Mesendoderm (in vitro differentiated cells): ENCODE results near the gene RNF115.
"Not testable (repeated sequence)": the region's sequence is repeated elsewhere in the genome, so short reads cannot be mapped to it uniquely, and the experiment has no call there.

Source experiments
- DNase-seq: peaks from one replicate; pipeline ENCODE4 v3.0.0; 2013
- H2AK5ac ChIP-seq: 2 replicates; pipeline ENCODE4 v1.6.1; 2013; ENCODE audit warnings: low read length, inconsistent platforms
- H2BK120ac ChIP-seq: 2 replicates; pipeline ENCODE4 v1.6.1; 2013; ENCODE audit warnings: low read depth, mild to moderate bottlenecking, low read length, moderate library complexity, mixed read lengths
- H2BK15ac ChIP-seq: replicated peaks from 2 replicates; pipeline ENCODE4 v1.6.1; 2013; ENCODE audit warnings: low read depth, mild to moderate bottlenecking, moderate library complexity
- H2BK5ac ChIP-seq: 2 replicates; pipeline ENCODE4 v1.6.1; 2013; ENCODE audit warnings: low read length, inconsistent platforms
- H3K18ac ChIP-seq: 2 replicates; pipeline ENCODE4 v1.6.1; 2013; ENCODE audit warnings: mild to moderate bottlenecking, low read length, mixed read lengths
- H3K23ac ChIP-seq: one replicate; pipeline ENCODE4 v1.6.1; 2013; ENCODE audit warnings: low read length
- H3K27ac ChIP-seq: 2 replicates; pipeline ENCODE4 v1.5.1; 2013; ENCODE audit warnings: low read depth, mild to moderate bottlenecking, inconsistent platforms, low read length, moderate library complexity
- H3K27me3 ChIP-seq: 2 replicates; pipeline ENCODE4 v1.6.1; 2013; ENCODE audit warnings: low read length, control low read depth, mild to moderate bottlenecking, inconsistent platforms; ENCODE audit not compliant: insufficient read depth, poor library complexity
- H3K36me3 ChIP-seq: 2 replicates; pipeline ENCODE4 v1.6.1; 2013; ENCODE audit warnings: low read length, inconsistent platforms; ENCODE audit not compliant: control insufficient read depth, insufficient read depth
- H3K4ac ChIP-seq: one replicate; pipeline ENCODE4 v1.6.1; 2013; ENCODE audit warnings: low read depth, mild to moderate bottlenecking, low read length, moderate library complexity
- H3K4me1 ChIP-seq: 2 replicates; pipeline ENCODE4 v1.6.1; 2013; ENCODE audit warnings: low read depth, low read length, inconsistent platforms; ENCODE audit not compliant: control insufficient read depth
- H3K4me2 ChIP-seq: 2 replicates; pipeline ENCODE4 v1.6.1; 2013; ENCODE audit warnings: low read length
- H3K4me3 ChIP-seq: 2 replicates; pipeline ENCODE4 v1.5.1; 2013; ENCODE audit warnings: mild to moderate bottlenecking, low read length
- H3K56ac ChIP-seq: one replicate; pipeline ENCODE4 v1.6.1; 2013; ENCODE audit warnings: low read length
- H3K79me1 ChIP-seq: 2 replicates; pipeline ENCODE4 v1.6.1; 2013; ENCODE audit warnings: low read length, inconsistent platforms
- H3K79me2 ChIP-seq: 2 replicates; pipeline ENCODE4 v1.6.1; 2013; ENCODE audit warnings: mild to moderate bottlenecking, low read length; ENCODE audit not compliant: control insufficient read depth, insufficient read depth
- H3K9ac ChIP-seq: 2 replicates; pipeline ENCODE4 v1.6.1; 2013; ENCODE audit warnings: low read length, inconsistent platforms
- H4K5ac ChIP-seq: one replicate; pipeline ENCODE4 v1.6.1; 2013; ENCODE audit warnings: low read length
- H4K8ac ChIP-seq: one replicate; pipeline ENCODE4 v1.6.1; 2013; ENCODE audit warnings: low read depth, mild to moderate bottlenecking, control low read depth, low read length, moderate library complexity
- WGBS: extraction: QIAGEN DNeasy Blood & Tissue Kit; methylation state at CpG from one replicate; pipeline ENCODE4 v1.1.7; 2013; ENCODE audit warnings: low lambda C conversion rate, missing lambda C conversion rate; ENCODE audit not compliant: insufficient coverage; ENCODE audit errors: extremely low coverage; 5-methylcytosine and 5-hydroxymethylcytosine counted together

Gene RNF115

GRCh38 chr1:145778146-145778540 is 45.8 kb downstream of the RNF115 start:
- Histone ChIP-seq H2BK5ac (no peak overlapping the region), H3K36me3 (no peaks in the 10 kb centered on the region), H3K27ac (no peak overlapping the region), H3K4me3 (no peak overlapping the region), H4K8ac (no peak overlapping the region), H3K79me2 (no peaks in the 10 kb centered on the region), H3K23ac (no peak overlapping the region), H3K9ac (no peak overlapping the region), H2BK15ac (no peak overlapping the region), H2AK5ac (no peak overlapping the region), H3K4me1 (no peaks in the 10 kb centered on the region), H3K4ac (no peak overlapping the region), H3K56ac (no peak overlapping the region), H4K5ac (no peak overlapping the region), H3K79me1 (no peaks in the 10 kb centered on the region), H2BK120ac (no peak overlapping the region), H3K18ac (no peak overlapping the region), H3K27me3 (no peaks in the 10 kb centered on the region), H3K4me2 (no peak overlapping the region)
- no peak for DNase-seq
- WGBS, result no CpG with 5 or more reads among the region's 1 CpG

- no peak for DNase-seq
Measured at GRCh38 chr1:145777357-145778145, 46.3 kb downstream of the RNF115 start.

GRCh38 chr1:145773423-145773822 is 50.5 kb downstream of the RNF115 start:
- Histone ChIP-seq H3K27me3 (no peaks in the 10 kb centered on the region), H4K8ac (no peak overlapping the region), H3K27ac (no peak overlapping the region), H3K23ac (no peak overlapping the region), H2BK15ac (no peak overlapping the region), H3K79me1 (no peaks in the 10 kb centered on the region), H3K4me1 (no peaks in the 10 kb centered on the region), H3K79me2 (no peaks in the 10 kb centered on the region), H2BK120ac (no peak overlapping the region), H3K18ac (no peak overlapping the region), H3K9ac (no peak overlapping the region), H2AK5ac (no peak overlapping the region), H3K4me3 (no peak overlapping the region), H2BK5ac (no peak overlapping the region), H3K4ac (no peak overlapping the region), H3K36me3 (no peaks in the 10 kb centered on the region), H4K5ac (no peak overlapping the region), H3K4me2 (no peak overlapping the region), H3K56ac (no peak overlapping the region)
- WGBS, result no CpG with 5 or more reads among the region's 1 CpG
- DNase-seq, result no peak

More at GRCh38 chr1:145777357-145778145, 46.3 kb downstream of the RNF115 start:
- no CpG with 5 or more reads among the region's 1 CpG for WGBS
- no peaks in the 10 kb centered on the region for H3K4me1 ChIP-seq
- H4K5ac ChIP-seq, result no peak overlapping the region
- H3K27ac ChIP-seq, result no peak overlapping the region
- no peak overlapping the region for H3K56ac ChIP-seq
- no peak overlapping the region for H3K4me2 ChIP-seq
- no peak overlapping the region for H3K4ac ChIP-seq
- no peaks in the 10 kb centered on the region for H3K36me3 ChIP-seq
- H3K79me1 ChIP-seq, result no peaks in the 10 kb centered on the region
- no peak overlapping the region for H2BK5ac ChIP-seq
- H4K8ac ChIP-seq, result no peak overlapping the region
- no peak overlapping the region for H3K4me3 ChIP-seq
- no peak overlapping the region for H3K18ac ChIP-seq
- no peak overlapping the region for H3K23ac ChIP-seq
- no peak overlapping the region for H2BK15ac ChIP-seq
- no peaks in the 10 kb centered on the region for H3K79me2 ChIP-seq
- H3K9ac ChIP-seq, result no peak overlapping the region
- no peaks in the 10 kb centered on the region for H3K27me3 ChIP-seq
- no peak overlapping the region for H2AK5ac ChIP-seq
- no peak overlapping the region for H2BK120ac ChIP-seq

- Histone ChIP-seq H3K56ac (no peak overlapping the region), H3K18ac (no peak overlapping the region), H3K4me3 (no peak overlapping the region), H4K5ac (no peak overlapping the region), H3K4me2 (no peak overlapping the region), H2BK120ac (no peak overlapping the region), H3K36me3 (no peaks in the 10 kb centered on the region), H3K27ac (no peak overlapping the region), H2BK5ac (no peak overlapping the region), H2AK5ac (no peak overlapping the region), H3K23ac (no peak overlapping the region), H3K79me1 (no peaks in the 10 kb centered on the region), H2BK15ac (no peak overlapping the region), H3K27me3 (no peaks in the 10 kb centered on the region), H3K9ac (no peak overlapping the region), H4K8ac (no peak overlapping the region), H3K4me1 (no peaks in the 10 kb centered on the region), H3K79me2 (no peaks in the 10 kb centered on the region), H3K4ac (no peak overlapping the region)
- no CpG with 5 or more reads among the region's 1 CpG for WGBS
- no peak for DNase-seq
Measured at GRCh38 chr1:145771056-145771455, 52.8 kb downstream of the RNF115 start.

GRCh38 chr1:145768004-145768403 is 55.9 kb downstream of the RNF115 start:
- not testable (repeated sequence) for H4K8ac ChIP-seq, H3K27me3 ChIP-seq, H3K9ac ChIP-seq, H2AK5ac ChIP-seq, H2BK5ac ChIP-seq, H3K36me3 ChIP-seq, H3K79me2 ChIP-seq, DNase-seq, H3K79me1 ChIP-seq, H2BK15ac ChIP-seq, H3K18ac ChIP-seq, H3K4me1 ChIP-seq, H4K5ac ChIP-seq, H3K27ac ChIP-seq, H3K56ac ChIP-seq, H3K4me2 ChIP-seq, H3K23ac ChIP-seq, H3K4ac ChIP-seq, H3K4me3 ChIP-seq, H2BK120ac ChIP-seq
- WGBS, result no CpG with 5 or more reads among the region's 10 CpGs

- not testable (repeated sequence) for H3K36me3 ChIP-seq, H3K4ac ChIP-seq, H3K56ac ChIP-seq, H3K9ac ChIP-seq, H3K4me2 ChIP-seq, H4K5ac ChIP-seq, H3K4me1 ChIP-seq, H3K79me2 ChIP-seq, H2BK120ac ChIP-seq, H3K4me3 ChIP-seq, H3K23ac ChIP-seq, H3K27ac ChIP-seq, H2BK5ac ChIP-seq, H3K18ac ChIP-seq, DNase-seq, H2AK5ac ChIP-seq, H3K27me3 ChIP-seq, H4K8ac ChIP-seq, H3K79me1 ChIP-seq, H2BK15ac ChIP-seq
- no CpG with 5 or more reads among the region's 29 CpGs for WGBS
Measured at GRCh38 chr1:145766926-145767325, 57.0 kb downstream of the RNF115 start.
